Measurements from ENCODE around the gene ZNF746.

DNA sequence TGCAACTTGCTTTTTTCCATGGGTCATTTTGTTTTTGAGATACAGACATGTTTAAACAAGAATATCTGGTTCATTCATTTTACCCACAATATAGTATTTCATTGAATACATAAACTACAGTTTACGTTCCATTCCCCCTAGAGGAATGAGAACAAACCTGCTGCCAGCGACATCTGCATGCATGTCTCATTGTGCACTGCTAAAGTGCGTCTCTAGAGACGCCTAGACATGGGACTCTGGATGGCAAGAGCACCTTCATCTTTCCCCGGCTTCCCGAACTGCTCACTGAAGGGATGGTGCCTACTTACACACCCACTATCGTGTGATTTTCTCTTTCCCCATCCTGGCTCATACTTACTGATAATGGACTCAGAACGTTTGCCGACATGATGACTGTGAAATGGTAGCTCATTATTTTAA is 35.5 kb downstream of the ZNF746 start:
- TF ChIP-seq, protein P1, sequence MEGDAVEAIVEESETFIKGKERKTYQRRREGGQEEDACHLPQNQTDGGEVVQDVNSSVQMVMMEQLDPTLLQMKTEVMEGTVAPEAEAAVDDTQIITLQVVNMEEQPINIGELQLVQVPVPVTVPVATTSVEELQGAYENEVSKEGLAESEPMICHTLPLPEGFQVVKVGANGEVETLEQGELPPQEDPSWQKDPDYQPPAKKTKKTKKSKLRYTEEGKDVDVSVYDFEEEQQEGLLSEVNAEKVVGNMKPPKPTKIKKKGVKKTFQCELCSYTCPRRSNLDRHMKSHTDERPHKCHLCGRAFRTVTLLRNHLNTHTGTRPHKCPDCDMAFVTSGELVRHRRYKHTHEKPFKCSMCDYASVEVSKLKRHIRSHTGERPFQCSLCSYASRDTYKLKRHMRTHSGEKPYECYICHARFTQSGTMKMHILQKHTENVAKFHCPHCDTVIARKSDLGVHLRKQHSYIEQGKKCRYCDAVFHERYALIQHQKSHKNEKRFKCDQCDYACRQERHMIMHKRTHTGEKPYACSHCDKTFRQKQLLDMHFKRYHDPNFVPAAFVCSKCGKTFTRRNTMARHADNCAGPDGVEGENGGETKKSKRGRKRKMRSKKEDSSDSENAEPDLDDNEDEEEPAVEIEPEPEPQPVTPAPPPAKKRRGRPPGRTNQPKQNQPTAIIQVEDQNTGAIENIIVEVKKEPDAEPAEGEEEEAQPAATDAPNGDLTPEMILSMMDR (IDR thresholded peaks at IDR 0.05), result no peak
- no peak for TF ChIP-seq POLR2AphosphoS5 (IDR thresholded peaks at IDR 0.05; ENCODE audit: insufficient read depth in 1 of 2, low read depth in 1 of 2)
- TF ChIP-seq POLR2A (IDR thresholded peaks at IDR 0.05), result no peak
